NCI-H1930 (cell line): ENCODE data around the gene HTR6.

ENCODE experiments used
- DNase-seq, 2 experiments: peaks; one replicate each; lab custom pipeline; 2025; lab: John Stamatoyannopoulos, UW

HTR6 gene

DNA sequence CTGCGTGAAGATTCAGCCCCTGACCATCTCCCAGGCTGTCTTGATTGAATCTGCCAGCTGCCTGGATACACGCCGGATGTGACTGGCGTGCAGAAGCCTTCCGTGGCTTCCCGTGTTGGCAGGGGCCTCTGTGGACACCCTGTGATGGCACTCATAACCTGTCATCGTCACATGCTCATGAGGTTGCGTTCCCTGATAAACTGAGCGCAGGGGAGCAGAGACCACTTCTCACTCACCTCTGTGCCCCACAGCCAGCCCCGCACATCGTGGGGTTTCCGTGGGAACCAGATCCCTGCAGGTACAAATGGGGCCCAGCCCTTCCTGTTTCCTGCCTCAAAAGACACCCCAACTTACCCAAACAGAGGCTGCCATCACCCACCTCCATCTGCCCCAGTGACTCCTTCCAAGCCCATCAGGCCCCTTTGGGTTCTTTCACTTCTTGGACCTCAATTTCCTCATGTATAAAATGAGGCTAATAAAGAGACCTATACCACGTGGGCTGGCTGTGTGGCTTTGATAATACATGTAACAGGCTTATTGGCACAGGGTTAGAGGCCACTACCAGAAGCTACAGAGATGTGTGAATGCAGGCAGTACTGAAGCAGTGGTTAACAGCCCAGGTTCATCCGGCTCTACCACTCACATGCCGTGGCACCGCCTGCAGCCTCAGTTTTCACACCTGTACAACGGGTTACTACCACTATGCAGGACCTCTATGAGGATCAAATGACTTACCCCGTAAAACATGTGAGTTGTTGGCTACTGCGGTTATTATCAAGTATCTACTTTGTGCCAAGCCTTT lies 23.6 kb downstream of the HTR6 start:
- DNase-seq: no peak

DNA sequence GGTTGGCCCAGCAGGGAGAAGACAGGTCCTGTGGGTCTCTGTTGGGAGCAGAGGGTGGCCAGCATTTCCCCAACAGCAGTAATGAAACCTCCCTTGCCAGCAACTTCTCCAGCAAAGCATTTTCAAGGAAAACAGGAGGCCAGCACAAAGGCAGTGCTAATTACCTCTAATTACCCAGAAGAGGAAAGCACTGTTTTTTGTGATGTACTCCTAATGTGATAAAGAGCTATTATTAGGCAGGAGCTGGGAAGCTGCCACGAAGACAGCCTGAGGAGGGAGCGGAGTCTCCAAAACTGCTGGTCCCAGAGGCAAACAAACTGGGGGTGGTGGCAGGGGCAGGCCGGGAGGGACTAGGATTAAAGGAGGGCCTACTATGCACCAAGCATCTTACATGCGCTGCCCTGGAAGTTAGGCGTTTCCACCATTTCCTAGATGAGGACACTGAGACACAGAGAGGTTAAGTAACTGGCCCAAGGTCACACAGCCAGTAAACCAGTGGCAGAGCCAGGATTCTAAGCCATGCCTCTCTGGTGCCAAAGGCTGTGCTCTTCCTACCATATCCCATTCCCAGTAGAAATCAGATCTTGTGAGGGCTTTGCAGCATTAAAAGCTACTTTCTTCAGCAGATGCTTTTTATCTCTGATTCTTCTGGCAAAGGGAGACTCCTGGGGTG lies 24.5 kb downstream of the HTR6 start:
- no peak for DNase-seq

GRCh38 chr1:19689856-19690255 lies 25.2 kb downstream of the HTR6 start:
- no peak for DNase-seq

- DNase-seq: no peak
Observed at GRCh38 chr1:19690342-19690741, 25.7 kb downstream of the HTR6 start.

DNA sequence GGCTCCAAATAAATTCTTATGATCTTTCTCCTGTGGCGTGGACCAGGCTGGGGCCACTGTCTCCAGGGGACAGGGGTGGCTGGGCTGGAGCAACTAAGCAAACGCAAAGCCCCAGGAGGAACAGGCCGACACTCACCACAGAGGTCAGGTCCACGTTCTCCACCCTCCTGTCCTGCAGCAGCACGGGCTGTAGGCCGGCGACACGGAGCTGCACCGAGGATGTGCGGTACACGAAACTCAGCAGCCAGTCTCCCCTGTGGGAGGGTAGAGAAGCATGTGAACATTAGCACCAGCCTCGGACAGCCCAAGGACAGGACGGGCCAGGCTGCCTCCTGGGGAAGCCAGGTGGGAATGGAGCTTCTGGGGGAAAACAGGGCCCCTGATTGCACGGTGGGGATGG lies 29.6 kb downstream of the HTR6 start:
- no peak for DNase-seq

GRCh38 chr1:19695772-19696171 lies 31.1 kb downstream of the HTR6 start:
- DNase-seq: no peak

- DNase-seq: no peak
Observed at GRCh38 chr1:19696820-19697219, 32.1 kb downstream of the HTR6 start.

DNA sequence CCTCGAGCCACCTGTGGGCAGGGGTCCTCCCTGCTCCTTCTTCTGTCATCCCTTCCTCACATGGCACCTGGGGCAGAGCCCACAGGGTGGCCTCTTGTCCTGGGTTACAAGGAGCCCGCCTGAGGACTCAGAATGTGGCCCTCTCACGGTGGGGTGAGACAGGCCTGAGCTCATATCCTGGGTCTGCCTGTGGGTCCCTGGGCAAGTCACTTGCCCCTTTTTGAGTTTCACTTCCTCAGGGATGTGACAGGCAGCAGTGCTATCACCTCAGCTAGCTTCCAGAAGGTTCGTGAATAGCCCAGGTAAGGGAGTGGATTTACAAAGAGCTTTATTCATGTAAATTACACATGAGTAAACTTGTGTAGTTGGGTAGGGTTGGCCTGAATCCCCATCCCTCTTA lies 33.5 kb downstream of the HTR6 start:
- DNase-seq: no peak

DNA sequence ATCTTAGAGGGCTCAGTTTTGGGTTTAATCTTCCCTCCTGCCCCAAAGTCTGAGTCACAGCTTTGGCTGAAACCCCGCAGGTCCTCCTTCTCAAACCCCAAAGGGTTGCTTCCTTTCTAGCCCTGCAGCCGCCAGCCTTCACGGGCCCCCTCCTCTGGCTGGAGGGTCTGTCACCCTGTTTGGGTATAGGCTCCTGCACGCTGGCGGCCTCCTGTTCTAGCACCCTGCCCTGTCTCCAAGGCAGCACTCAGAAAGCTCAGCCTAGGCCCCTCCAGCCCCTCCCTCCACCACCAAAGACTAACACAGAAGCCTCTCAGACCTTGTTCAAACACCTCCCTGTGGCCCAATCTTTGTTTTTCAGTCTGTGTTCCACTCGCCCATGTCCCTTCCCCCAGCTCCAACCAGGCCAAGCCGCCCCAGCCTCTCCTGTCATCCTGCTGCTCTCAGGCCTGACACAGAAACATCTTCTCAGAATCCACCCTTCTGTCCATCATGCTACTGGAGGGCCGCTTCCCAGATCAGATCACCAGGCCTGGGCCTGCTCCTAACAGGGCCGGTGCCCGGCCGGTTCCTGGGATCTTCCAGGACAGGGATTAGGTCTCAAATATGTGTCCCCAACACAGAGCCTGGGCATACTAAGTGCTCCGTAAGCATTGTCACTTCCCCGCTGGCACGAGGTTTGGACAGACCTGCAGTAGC lies 35.6 kb downstream of the HTR6 start:
- DNase-seq: no peak

DNA sequence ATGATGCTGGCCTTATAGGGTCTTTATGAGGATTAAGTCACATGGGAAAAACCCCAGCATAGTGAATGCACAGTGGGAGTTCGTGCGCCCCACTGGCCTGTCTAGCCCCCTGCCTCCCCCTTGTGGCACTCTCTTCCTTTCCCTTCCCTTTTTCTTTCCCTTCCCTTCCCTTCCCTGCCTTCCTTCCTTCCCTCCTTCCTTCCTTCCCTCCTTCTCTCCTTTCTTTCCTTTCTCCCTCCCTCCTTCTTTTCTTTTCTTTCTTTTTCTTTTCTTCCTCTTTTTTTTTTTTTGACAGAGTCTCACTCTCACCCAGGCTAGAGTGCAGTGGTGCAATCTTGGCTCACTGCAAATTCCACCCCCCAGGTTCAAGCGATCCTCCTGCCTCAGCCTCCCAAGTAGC lies 38.6 kb downstream of the HTR6 start:
- DNase-seq: no peak

- DNase-seq: peak; percentile 25 to 46
Observed at GRCh38 chr1:19704247-19705113, 39.8 kb downstream of the HTR6 start.

DNA sequence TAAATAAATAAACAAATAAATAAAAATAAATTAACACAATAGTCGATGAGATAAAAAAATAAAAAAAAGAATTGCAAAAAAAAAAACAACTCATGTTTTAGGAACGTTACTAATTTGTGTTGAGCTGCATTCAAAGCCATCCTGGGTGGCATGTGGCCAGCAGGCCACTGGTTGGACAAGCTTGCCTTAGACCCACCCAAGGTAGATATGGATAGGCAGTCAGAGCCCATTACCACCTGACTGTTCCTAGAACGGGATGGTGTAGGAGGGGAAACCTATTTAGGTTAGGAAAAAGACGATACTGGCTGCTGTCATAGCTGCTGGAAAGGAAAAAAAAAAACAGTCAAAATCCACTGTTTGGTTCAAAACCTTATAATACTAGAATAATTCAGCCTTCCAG lies 40.8 kb downstream of the HTR6 start:
- no peak for DNase-seq

DNA sequence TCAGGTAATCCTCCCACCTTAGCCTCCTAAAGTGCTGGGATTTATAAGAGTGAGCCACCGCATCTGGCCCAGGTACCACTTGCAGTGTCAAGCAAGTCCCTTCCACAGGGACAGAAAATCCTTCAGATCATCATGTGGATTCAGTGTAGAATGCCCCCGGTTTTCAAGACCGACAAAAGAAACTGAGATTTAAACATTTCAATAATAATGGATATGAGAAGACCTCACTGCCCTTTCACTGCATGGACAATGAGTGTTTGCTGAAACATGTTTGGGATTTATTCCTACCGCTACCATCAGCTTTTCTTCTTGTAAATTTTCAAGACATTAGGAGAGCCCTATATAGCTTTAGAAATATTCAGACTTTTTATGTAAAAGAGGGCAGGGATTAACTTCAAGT lies 41.5 kb downstream of the HTR6 start:
- no peak for DNase-seq

- no peak for DNase-seq
Observed at GRCh38 chr1:19708567-19709110, 44.0 kb downstream of the HTR6 start.

DNA sequence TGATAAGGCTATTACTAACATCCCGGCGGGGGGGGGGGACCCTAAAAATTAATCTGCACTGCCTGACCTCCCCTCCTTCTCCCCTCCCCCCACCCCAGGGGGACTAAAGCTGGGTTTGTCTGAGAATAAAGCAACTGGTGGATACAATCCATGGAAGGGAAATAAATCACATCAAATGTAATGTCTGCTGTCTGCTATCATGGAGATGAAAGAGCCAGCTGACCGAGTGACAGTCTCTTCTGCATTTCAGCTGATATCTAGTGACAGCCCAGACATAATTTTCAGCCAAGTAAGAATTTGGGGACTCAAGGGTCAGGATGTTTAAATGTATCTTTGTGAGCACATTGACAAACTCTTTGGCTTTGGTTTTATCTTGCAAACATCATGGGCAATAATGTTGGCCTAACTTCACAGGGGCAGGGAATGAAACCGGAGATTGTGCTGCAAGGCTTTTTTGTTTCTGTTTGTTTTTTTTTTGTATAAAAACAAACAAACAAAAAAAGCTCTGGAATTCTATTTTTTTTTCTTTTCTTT lies 44.7 kb downstream of the HTR6 start:
- DNase-seq: no peak

DNA sequence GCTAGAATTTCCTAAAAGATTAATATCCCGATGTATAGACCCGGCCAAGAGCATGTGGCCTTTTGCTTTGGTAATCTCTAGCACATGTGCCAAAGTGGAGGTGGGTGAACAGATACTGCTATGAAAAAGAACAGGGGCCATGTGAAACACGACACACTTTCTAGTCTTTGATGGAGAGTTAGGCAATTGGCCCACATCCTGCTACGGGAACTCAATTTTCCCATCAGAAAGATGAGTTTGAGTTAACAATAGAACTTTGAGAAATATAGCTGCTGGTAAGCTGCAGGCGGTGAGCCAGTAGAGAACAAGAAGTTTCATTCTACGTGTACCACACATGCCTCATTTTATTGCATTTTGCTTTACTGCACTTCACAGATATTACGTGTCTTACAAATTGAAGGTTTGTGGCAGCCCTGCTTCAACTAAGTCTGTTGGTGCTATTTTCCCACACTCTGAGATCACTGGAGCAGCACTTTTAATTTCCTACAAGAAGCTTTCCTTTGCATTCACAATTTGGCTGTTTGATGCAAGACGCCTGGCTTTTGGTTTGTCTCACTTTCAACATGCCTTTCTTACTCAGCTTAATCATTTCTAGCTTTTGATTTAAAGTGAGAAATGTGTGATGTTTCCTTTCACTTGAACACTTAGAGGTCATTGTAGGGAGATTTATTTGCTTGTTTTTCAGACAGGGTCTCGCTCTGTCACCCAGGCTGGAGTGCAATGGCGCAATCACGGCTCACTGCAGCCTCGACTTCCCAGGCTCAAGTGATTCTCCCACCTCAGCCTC lies 46.3 kb downstream of the HTR6 start:
- DNase-seq: no peak

GRCh38 chr1:19712928-19713327 lies 48.3 kb downstream of the HTR6 start:
- DNase-seq: no peak

DNA sequence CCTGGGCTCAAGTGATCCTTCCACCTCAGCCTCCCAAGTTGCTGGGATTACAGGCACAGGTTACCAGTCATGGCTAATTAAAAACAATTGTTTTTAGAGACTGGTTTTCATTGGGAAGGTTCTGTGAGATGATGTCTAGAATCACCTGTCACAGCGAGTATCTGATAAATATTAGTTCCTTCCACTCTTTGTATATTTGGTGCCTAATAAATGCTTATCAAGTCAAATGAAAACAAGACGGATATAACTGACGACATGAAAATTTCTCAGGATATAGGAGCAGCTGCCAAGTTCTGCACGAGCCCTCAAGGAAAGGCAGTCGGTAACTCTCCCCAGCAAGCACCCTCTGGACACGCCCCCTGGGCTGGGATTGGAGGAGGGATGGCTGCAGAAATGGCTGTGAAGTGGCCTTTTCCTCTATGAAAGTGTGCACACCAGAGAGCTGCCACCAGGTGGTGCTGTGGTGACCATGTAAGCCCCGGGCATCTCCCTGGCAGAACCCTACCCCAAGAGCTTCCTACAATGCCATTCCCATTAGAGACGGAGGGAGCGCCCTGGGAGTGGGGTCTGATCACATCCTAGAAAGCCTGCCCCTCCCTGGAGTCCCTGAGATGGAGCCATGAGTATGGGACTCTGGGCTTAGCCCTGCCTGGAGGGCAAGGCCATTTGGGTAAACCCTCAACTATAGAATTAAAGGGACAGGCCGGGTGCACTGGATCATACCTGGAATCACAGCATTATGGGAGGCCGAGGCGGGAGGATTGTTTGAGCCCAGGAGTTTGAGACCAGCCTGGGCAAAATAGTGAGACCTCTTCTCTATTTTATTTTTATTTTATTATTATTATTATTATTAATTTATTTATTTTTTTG lies 50.9 kb downstream of the HTR6 start:
- DNase-seq: peak; percentile 72 to 78

GRCh38 chr1:19717467-19717866 lies 52.8 kb downstream of the HTR6 start:
- DNase-seq: no peak

- DNase-seq: no peak
Observed at GRCh38 chr1:19720174-19720573, 55.5 kb downstream of the HTR6 start.
